ENCODE results near the gene SQOR.

SQOR gene

GRCh38 chr15:45714590-45715488 is 80.0 kb downstream of the SQOR start:
- H3K4me3 ChIP-seq (ENCODE audit: control insufficient read depth, low read depth, low read length) = no peak overlapping the region; the same call in 1 of the 2 replicates
- DNase-seq (ENCODE audit: low read depth) = peak; percentile 21
- peak; percentile 78 for TF ChIP-seq CTCF (IDR thresholded peaks at IDR 0.05; ENCODE audit: control insufficient read depth, insufficient read depth, low read depth, low read length, missing control alignments)

GRCh38 chr15:45715528-45715927 is 80.7 kb downstream of the SQOR start:
- H3K4me3 ChIP-seq (ENCODE audit: control insufficient read depth, low read depth, low read length) = no peak overlapping the region
- peak; percentile 44 for TF ChIP-seq CTCF (IDR thresholded peaks at IDR 0.05; ENCODE audit: control insufficient read depth, insufficient read depth, low read depth, low read length, missing control alignments)
- DNase-seq (ENCODE audit: low read depth) = no peak

GRCh38 chr15:45719490-45719889 is 84.7 kb downstream of the SQOR start:
- no peak for DNase-seq (ENCODE audit: low read depth)
- no peak for TF ChIP-seq CTCF (IDR thresholded peaks at IDR 0.05; ENCODE audit: control insufficient read depth, insufficient read depth, low read depth, low read length, missing control alignments)
- H3K4me3 ChIP-seq (ENCODE audit: control insufficient read depth, low read depth, low read length) = no peak overlapping the region

GRCh38 chr15:45720183-45720582 is 85.4 kb downstream of the SQOR start:
- DNase-seq (ENCODE audit: low read depth) = no peak
- H3K4me3 ChIP-seq (ENCODE audit: control insufficient read depth, low read depth, low read length) = no peak overlapping the region
- no peak for TF ChIP-seq CTCF (IDR thresholded peaks at IDR 0.05; ENCODE audit: control insufficient read depth, insufficient read depth, low read depth, low read length, missing control alignments)

- no peak for DNase-seq (ENCODE audit: low read depth)
- TF ChIP-seq CTCF (IDR thresholded peaks at IDR 0.05; ENCODE audit: control insufficient read depth, insufficient read depth, low read depth, low read length, missing control alignments) = no peak
- H3K4me3 ChIP-seq (ENCODE audit: control insufficient read depth, low read depth, low read length) = no peak overlapping the region
Measured at GRCh38 chr15:45728641-45729040, 93.8 kb downstream of the SQOR start.

- no peak for TF ChIP-seq CTCF (IDR thresholded peaks at IDR 0.05; ENCODE audit: control insufficient read depth, insufficient read depth, low read depth, low read length, missing control alignments)
- DNase-seq (ENCODE audit: low read depth) = no peak
- no peak overlapping the region for H3K4me3 ChIP-seq (ENCODE audit: control insufficient read depth, low read depth, low read length)
Measured at GRCh38 chr15:45729141-45729540, 94.3 kb downstream of the SQOR start.
